Astrocyte (in vitro differentiated cells and primary cell): ENCODE data around the gene MTUS2.

Source experiments
- EZH2 ChIP-seq: IDR thresholded peaks from 2 replicates; pipeline ENCODE4 v1.6.1; 2012; ENCODE audit warnings: mild to moderate bottlenecking, low read length, inconsistent platforms; ENCODE audit not compliant: insufficient read depth
- TF ChIP-seq, protein P1 (sequence below): IDR thresholded peaks from 2 replicates; pipeline ENCODE4 v1.5.1; 2011; ENCODE audit warnings: low read depth, mild to moderate bottlenecking, inconsistent platforms, low read length, moderate library complexity; ENCODE audit not compliant: insufficient read depth

DNA sequence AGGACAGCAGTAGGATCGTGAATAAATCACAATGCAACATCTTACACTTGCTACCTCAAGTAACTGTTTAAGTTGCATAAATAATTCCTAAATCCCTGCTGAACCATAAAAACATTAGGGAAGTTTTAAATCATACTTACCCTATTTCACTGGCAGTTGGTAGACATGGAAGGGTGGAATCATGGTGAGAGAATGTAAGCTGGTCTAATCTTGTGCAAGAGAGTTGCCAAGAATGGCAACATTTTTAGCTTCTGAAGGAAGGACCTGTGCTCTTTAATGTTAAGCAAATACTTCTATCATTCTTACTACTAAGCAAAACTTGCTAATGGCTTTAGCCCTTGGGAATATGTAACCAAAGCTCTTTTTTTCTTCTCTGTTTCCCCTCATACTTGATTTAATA is 46.8 kb downstream of the MTUS2 start:
- TF ChIP-seq, protein P1, sequence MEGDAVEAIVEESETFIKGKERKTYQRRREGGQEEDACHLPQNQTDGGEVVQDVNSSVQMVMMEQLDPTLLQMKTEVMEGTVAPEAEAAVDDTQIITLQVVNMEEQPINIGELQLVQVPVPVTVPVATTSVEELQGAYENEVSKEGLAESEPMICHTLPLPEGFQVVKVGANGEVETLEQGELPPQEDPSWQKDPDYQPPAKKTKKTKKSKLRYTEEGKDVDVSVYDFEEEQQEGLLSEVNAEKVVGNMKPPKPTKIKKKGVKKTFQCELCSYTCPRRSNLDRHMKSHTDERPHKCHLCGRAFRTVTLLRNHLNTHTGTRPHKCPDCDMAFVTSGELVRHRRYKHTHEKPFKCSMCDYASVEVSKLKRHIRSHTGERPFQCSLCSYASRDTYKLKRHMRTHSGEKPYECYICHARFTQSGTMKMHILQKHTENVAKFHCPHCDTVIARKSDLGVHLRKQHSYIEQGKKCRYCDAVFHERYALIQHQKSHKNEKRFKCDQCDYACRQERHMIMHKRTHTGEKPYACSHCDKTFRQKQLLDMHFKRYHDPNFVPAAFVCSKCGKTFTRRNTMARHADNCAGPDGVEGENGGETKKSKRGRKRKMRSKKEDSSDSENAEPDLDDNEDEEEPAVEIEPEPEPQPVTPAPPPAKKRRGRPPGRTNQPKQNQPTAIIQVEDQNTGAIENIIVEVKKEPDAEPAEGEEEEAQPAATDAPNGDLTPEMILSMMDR = no peak
- no peak for TF ChIP-seq EZH2
